ENCODE measurements around the gene RAPGEF1. TPM values are rescaled to one million over a fixed set of nuclear protein-coding genes. Genes with fewer than 3 reads are reported as not detected.

The RAPGEF1 gene
- total RNA-seq, 2 experiments from 2014 or later: 118 to 243 TPM

- H3K79me2 ChIP-seq (ENCODE audit: insufficient read depth, low read depth, low read length): peaks cover 26% of the 10 kb centered on the region; the same call in 1 of the 2 replicates
- H3K4me2 ChIP-seq (ENCODE audit: low read length): no peak overlapping the region
- no peak for TF ChIP-seq EZH2phosphoT487 (IDR thresholded peaks at IDR 0.05; ENCODE audit: borderline replicate concordance, low read depth, low read length)
- TF ChIP-seq CTCF (conservative IDR thresholded peaks at IDR 0.05; ENCODE audit: low read length): no peak
- POLR2A ChIA-PET: interaction anchor here (0.6 to 0.7 kb wide), 3 partner anchors 23 to 590 kb away, joined by 3 to 4 read pairs (median 3); no protein-coding TSS in a partner anchor
- no peaks in the 10 kb centered on the region for H3K9me2 ChIP-seq (ENCODE audit: insufficient read depth, low read length)
- H3K4me3 ChIP-seq (ENCODE audit: low read depth, low read length, poor library complexity, severe bottlenecking): no peak overlapping the region
- intact Hi-C loops (cut with micrococcal nuclease; ENCODE audit: unreplicated experiment): no loop called here
- no peaks in the 10 kb centered on the region for H3K9me3 ChIP-seq (ENCODE audit: low read length)
- CTCF ChIA-PET (ENCODE audit: unreplicated experiment): no interaction called here
- no TSS peak for BruUV-seq (replicated peaks)
- no peaks in the 10 kb centered on the region for H4K20me1 ChIP-seq (ENCODE audit: insufficient read depth, low read length)
- peaks cover 95% of the 10 kb centered on the region for H3K36me3 ChIP-seq (ENCODE audit: insufficient read depth, low read length)
- H3K4me1 ChIP-seq (ENCODE audit: insufficient read depth, low read length, poor library complexity, severe bottlenecking): peaks cover 28% of the 10 kb centered on the region
- H2AFZ ChIP-seq (ENCODE audit: low read length): no peak overlapping the region
- DNase-seq (ENCODE audit: low spot score): no peak
- H3K27ac ChIP-seq (ENCODE audit: low read depth, low read length, poor library complexity, severe bottlenecking): no peak overlapping the region
Measured at GRCh38 chr9:131635285-131635684, 104.6 kb downstream of the RAPGEF1 start.

GRCh38 chr9:131633491-131634031, 106.3 kb downstream of the RAPGEF1 start:
- no peaks in the 10 kb centered on the region for H3K9me3 ChIP-seq (ENCODE audit: low read length)
- POLR2A ChIA-PET: interaction anchor here (0.6 kb wide), 1 partner anchor 80 kb away, joined by 3 read pairs; no protein-coding TSS in a partner anchor
- intact Hi-C loops (cut with micrococcal nuclease; ENCODE audit: unreplicated experiment): no loop called here
- no peak for DNase-seq (ENCODE audit: low spot score)
- no peaks in the 10 kb centered on the region for H3K9me2 ChIP-seq (ENCODE audit: insufficient read depth, low read length)
- H3K4me3 ChIP-seq (ENCODE audit: low read depth, low read length, poor library complexity, severe bottlenecking): no peak overlapping the region
- no peak overlapping the region for H3K27ac ChIP-seq (ENCODE audit: low read depth, low read length, poor library complexity, severe bottlenecking)
- H2AFZ ChIP-seq (ENCODE audit: low read length): no peak overlapping the region
- CTCF ChIA-PET (ENCODE audit: unreplicated experiment): no interaction called here
- no peaks in the 10 kb centered on the region for H4K20me1 ChIP-seq (ENCODE audit: insufficient read depth, low read length)
- no TSS peak for BruUV-seq (replicated peaks)
- H3K36me3 ChIP-seq (ENCODE audit: insufficient read depth, low read length): peaks cover 95% of the 10 kb centered on the region
- no peak overlapping the region for H3K4me2 ChIP-seq (ENCODE audit: low read length)
- no peak for TF ChIP-seq EZH2phosphoT487 (IDR thresholded peaks at IDR 0.05; ENCODE audit: borderline replicate concordance, low read depth, low read length)
- TF ChIP-seq CTCF (conservative IDR thresholded peaks at IDR 0.05; ENCODE audit: low read length): no peak
- peaks cover 26% of the 10 kb centered on the region; the same call in 1 of the 2 replicates for H3K79me2 ChIP-seq (ENCODE audit: insufficient read depth, low read depth, low read length)
- H3K4me1 ChIP-seq (ENCODE audit: insufficient read depth, low read length, poor library complexity, severe bottlenecking): peaks cover 31% of the 10 kb centered on the region

- TF ChIP-seq EZH2phosphoT487 (IDR thresholded peaks at IDR 0.05; ENCODE audit: borderline replicate concordance, low read depth, low read length): no peak
- no peak for TF ChIP-seq CTCF (conservative IDR thresholded peaks at IDR 0.05; ENCODE audit: low read length)
- Histone ChIP-seq H3K9me3 (ENCODE audit: low read length) (no peaks in the 10 kb centered on the region), H4K20me1 (ENCODE audit: insufficient read depth, low read length) (0 out of 2 replicates have a peak, but pooled peaks cover 3% of the 10 kb centered on the region), H3K4me1 (ENCODE audit: insufficient read depth, low read length, poor library complexity, severe bottlenecking) (peaks cover 31% of the 10 kb centered on the region), H3K36me3 (ENCODE audit: insufficient read depth, low read length) (peaks cover 93% of the 10 kb centered on the region), H3K79me2 (ENCODE audit: insufficient read depth, low read depth, low read length) (peaks cover 26% of the 10 kb centered on the region; the same call in 1 of the 2 replicates), H3K4me3 (ENCODE audit: low read depth, low read length, poor library complexity, severe bottlenecking) (no peak overlapping the region), H3K9me2 (ENCODE audit: insufficient read depth, low read length) (no peaks in the 10 kb centered on the region), H3K27ac (ENCODE audit: low read depth, low read length, poor library complexity, severe bottlenecking) (no peak overlapping the region), H2AFZ (ENCODE audit: low read length) (no peak overlapping the region), H3K4me2 (ENCODE audit: low read length) (no peak overlapping the region)
- no TSS peak for BruUV-seq (replicated peaks)
- ChIA-PET CTCF (ENCODE audit: unreplicated experiment) (no interaction called here), POLR2A (interaction anchor here (0.6 to 1.1 kb wide), 4 partner anchors 9 to 144 kb away, joined by 3 to 4 read pairs (median 3); no protein-coding TSS in a partner anchor)
- no peak for DNase-seq (ENCODE audit: low spot score)
- intact Hi-C loops (cut with micrococcal nuclease; ENCODE audit: unreplicated experiment): no loop called here
Measured at GRCh38 chr9:131631306-131631705, 108.6 kb downstream of the RAPGEF1 start.
